ENCODE measurements around the gene CYTIP. TPM values are rescaled to one million over a fixed set of nuclear protein-coding genes. Genes with fewer than 3 reads are reported as not detected.
"Not testable (repeated sequence)": the region's sequence is repeated elsewhere in the genome, so short reads cannot be mapped to it uniquely, and the experiment has no call there.

The CYTIP gene
- polyA plus RNA-seq, 1 donor, result 20.4 TPM

- Histone ChIP-seq H3K27me3 (ENCODE audit: control insufficient read depth, insufficient read depth, low read length) (no peaks in the 10 kb centered on the region), H3K9me3 (ENCODE audit: control insufficient read depth, low read depth, low read length) (no peaks in the 10 kb centered on the region), H3K4me1 (ENCODE audit: control insufficient read depth, insufficient read depth, low read length) (peaks cover 3% of the 10 kb centered on the region), H3K4me3 (ENCODE audit: low read length) (no peak overlapping the region), H3K36me3 (ENCODE audit: control insufficient read depth, insufficient read depth, low read length) (peaks cover 4% of the 10 kb centered on the region), H3K27ac (ENCODE audit: low read length) (no peak overlapping the region)
- no CpG with 5 or more reads among the region's 4 CpGs for WGBS (ENCODE audit: insufficient coverage, low lambda C conversion rate)
- DNase-seq, result peak in 1 of 2 donors; percentile 23
Measured at GRCh38 chr2:157413326-157414035, 30.4 kb downstream of the CYTIP start.

GRCh38 chr2:157411624-157412336, 32.1 kb downstream of the CYTIP start:
- Histone ChIP-seq H3K9me3 (ENCODE audit: control insufficient read depth, low read depth, low read length) (no peaks in the 10 kb centered on the region), H3K27me3 (ENCODE audit: control insufficient read depth, insufficient read depth, low read length) (no peaks in the 10 kb centered on the region), H3K4me3 (ENCODE audit: low read length) (no peak overlapping the region), H3K27ac (ENCODE audit: low read length) (no peak overlapping the region), H3K4me1 (ENCODE audit: control insufficient read depth, insufficient read depth, low read length) (no peaks in the 10 kb centered on the region), H3K36me3 (ENCODE audit: control insufficient read depth, insufficient read depth, low read length) (peaks cover 4% of the 10 kb centered on the region)
- DNase-seq, result no peak
- WGBS (ENCODE audit: insufficient coverage, low lambda C conversion rate), result 100% methylated on average over 1 of the region's 3 CpGs

GRCh38 chr2:157405398-157405797, 38.5 kb downstream of the CYTIP start:
- H3K36me3 ChIP-seq (ENCODE audit: control insufficient read depth, insufficient read depth, low read length); H3K4me1 ChIP-seq (ENCODE audit: control insufficient read depth, insufficient read depth, low read length); DNase-seq; H3K27me3 ChIP-seq (ENCODE audit: control insufficient read depth, insufficient read depth, low read length); H3K27ac ChIP-seq (ENCODE audit: low read length); H3K9me3 ChIP-seq (ENCODE audit: control insufficient read depth, low read depth, low read length); H3K4me3 ChIP-seq (ENCODE audit: low read length): not testable (repeated sequence)

DNA sequence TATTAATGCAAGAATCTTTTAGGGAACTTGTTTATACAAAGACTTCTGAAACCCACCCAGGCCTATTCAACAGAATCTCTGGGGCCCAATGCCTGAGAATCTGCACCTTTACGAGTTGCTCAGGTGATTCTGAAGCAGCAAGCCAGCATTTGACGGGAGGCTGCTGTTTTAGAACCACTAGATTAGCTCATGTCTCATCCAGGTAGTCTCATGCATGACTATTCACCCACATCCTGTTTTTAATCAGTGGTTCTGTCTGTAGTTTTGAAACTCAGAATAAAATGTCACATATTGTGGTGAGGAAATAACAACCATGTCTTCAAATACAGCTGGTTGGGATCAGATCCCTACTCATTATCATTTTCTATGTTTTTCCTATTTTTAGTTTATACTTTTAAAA, 39.5 kb downstream of the CYTIP start:
- H3K27ac ChIP-seq (ENCODE audit: low read length), result no peak overlapping the region
- no peaks in the 10 kb centered on the region for H3K27me3 ChIP-seq (ENCODE audit: control insufficient read depth, insufficient read depth, low read length)
- H3K36me3 ChIP-seq (ENCODE audit: control insufficient read depth, insufficient read depth, low read length), result no peaks in the 10 kb centered on the region
- no peak overlapping the region for H3K4me3 ChIP-seq (ENCODE audit: low read length)
- WGBS (ENCODE audit: insufficient coverage, low lambda C conversion rate), result no CpG with 5 or more reads among the region's 2 CpGs
- peak in 1 of 2 donors; percentile 30 for DNase-seq
- H3K9me3 ChIP-seq (ENCODE audit: control insufficient read depth, low read depth, low read length), result no peaks in the 10 kb centered on the region
- no peaks in the 10 kb centered on the region for H3K4me1 ChIP-seq (ENCODE audit: control insufficient read depth, insufficient read depth, low read length)

DNA sequence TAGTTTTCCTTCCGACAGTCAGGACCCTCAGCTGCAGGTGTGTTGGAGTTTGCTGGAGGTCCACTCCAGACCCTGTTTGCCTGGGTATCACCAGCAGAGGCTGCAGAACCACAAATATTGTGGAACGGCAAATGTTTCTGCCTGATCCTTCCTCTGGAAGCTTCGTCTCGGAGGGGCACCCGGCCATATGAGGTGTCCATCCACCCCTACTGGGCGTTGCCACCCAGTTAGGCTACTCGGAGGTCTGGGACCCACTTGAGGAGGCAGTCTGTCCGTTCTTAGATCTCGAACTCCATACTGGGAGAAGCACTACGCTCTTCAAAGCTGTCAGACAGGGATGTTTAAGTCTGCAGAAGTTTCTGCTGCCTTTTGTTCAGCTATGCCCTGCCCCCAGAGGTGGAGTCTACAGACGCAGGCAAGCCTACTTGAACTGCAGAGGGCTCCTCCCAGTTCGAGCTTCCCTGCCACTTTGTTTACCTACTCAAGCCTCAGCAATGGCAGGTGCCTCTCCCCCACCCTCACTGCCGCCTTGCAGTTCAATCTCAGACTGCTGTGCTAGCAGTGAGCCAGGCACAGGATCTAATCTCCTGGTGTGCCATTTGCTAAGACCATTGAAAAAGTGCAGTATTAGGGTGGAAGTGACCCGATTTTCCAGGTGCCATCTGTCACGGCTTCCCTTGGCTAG, 40.9 kb downstream of the CYTIP start:
- H3K36me3 ChIP-seq (ENCODE audit: control insufficient read depth, insufficient read depth, low read length); H3K27me3 ChIP-seq (ENCODE audit: control insufficient read depth, insufficient read depth, low read length); DNase-seq; H3K9me3 ChIP-seq (ENCODE audit: control insufficient read depth, low read depth, low read length); H3K27ac ChIP-seq (ENCODE audit: low read length); H3K4me3 ChIP-seq (ENCODE audit: low read length); H3K4me1 ChIP-seq (ENCODE audit: control insufficient read depth, insufficient read depth, low read length): not testable (repeated sequence)
- no CpG with 5 or more reads among the region's 15 CpGs for WGBS (ENCODE audit: insufficient coverage, low lambda C conversion rate)

- H3K27me3 ChIP-seq (ENCODE audit: control insufficient read depth, insufficient read depth, low read length), result no peaks in the 10 kb centered on the region
- peak overlapping the region; percentile 66 for H3K27ac ChIP-seq (ENCODE audit: low read length)
- peak; percentile 58 to 87 for DNase-seq
- H3K9me3 ChIP-seq (ENCODE audit: control insufficient read depth, low read depth, low read length), result no peaks in the 10 kb centered on the region
- no peaks in the 10 kb centered on the region for H3K36me3 ChIP-seq (ENCODE audit: control insufficient read depth, insufficient read depth, low read length)
- 17% methylated on average over 2 of the region's 3 CpGs for WGBS (ENCODE audit: insufficient coverage, low lambda C conversion rate)
- no peak overlapping the region for H3K4me3 ChIP-seq (ENCODE audit: low read length)
- H3K4me1 ChIP-seq (ENCODE audit: control insufficient read depth, insufficient read depth, low read length), result peaks cover 10% of the 10 kb centered on the region
Measured at GRCh38 chr2:157395811-157396210, 48.1 kb downstream of the CYTIP start.

DNA sequence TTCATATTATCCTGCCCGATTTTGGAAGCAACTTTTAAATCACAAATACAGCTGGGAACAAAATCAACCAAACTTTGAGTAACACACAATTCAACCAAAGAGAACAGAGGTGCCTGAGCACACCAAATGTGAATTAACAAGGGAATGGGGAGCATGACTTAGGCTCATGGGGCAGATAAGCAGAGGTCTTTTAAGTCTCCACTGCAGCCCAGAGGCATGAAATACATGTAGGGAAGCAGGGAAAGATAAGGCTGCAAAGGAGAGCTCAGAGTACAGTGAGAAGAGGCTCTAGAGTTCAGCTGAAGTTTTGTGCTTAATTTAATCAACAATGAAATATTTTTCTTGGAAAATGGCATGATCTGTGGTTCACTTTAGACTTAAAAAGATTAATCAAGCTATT, 49.0 kb downstream of the CYTIP start:
- H3K4me1 ChIP-seq (ENCODE audit: control insufficient read depth, insufficient read depth, low read length), result peaks cover 10% of the 10 kb centered on the region
- H3K36me3 ChIP-seq (ENCODE audit: control insufficient read depth, insufficient read depth, low read length), result no peaks in the 10 kb centered on the region
- no peaks in the 10 kb centered on the region for H3K27me3 ChIP-seq (ENCODE audit: control insufficient read depth, insufficient read depth, low read length)
- DNase-seq, result peak; percentile 10 to 55
- no peak overlapping the region for H3K4me3 ChIP-seq (ENCODE audit: low read length)
- H3K9me3 ChIP-seq (ENCODE audit: control insufficient read depth, low read depth, low read length), result no peaks in the 10 kb centered on the region
- H3K27ac ChIP-seq (ENCODE audit: low read length), result peak overlapping the region; percentile 66
- WGBS (ENCODE audit: insufficient coverage, low lambda C conversion rate), result no CpG with 5 or more reads among the region's 1 CpG

DNA sequence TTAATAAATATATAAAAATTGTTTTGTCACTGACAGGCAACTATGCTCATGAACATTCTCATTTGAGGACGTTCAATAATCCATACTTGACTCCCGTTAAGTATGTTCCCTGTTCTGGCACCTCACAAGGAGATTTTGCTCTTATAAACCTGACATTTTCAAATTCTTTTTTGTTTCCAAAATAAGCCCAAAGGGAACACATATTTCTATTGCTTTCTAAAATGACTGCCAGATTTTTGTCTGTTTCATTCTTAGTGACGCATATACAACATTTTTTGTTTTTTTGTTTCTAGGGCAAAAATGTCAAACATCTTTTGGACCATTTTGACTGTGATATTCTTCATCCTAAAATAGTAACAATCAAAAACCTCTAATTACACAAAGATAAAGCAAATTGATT, 50.5 kb downstream of the CYTIP start:
- Histone ChIP-seq H3K27ac (ENCODE audit: low read length) (no peak overlapping the region), H3K27me3 (ENCODE audit: control insufficient read depth, insufficient read depth, low read length) (no peaks in the 10 kb centered on the region), H3K36me3 (ENCODE audit: control insufficient read depth, insufficient read depth, low read length) (no peaks in the 10 kb centered on the region), H3K4me1 (ENCODE audit: control insufficient read depth, insufficient read depth, low read length) (peaks cover 10% of the 10 kb centered on the region), H3K9me3 (ENCODE audit: control insufficient read depth, low read depth, low read length) (no peaks in the 10 kb centered on the region), H3K4me3 (ENCODE audit: low read length) (no peak overlapping the region)
- DNase-seq, result no peak
- 90% methylated on average over 3 of the region's 3 CpGs for WGBS (ENCODE audit: insufficient coverage, low lambda C conversion rate)

DNA sequence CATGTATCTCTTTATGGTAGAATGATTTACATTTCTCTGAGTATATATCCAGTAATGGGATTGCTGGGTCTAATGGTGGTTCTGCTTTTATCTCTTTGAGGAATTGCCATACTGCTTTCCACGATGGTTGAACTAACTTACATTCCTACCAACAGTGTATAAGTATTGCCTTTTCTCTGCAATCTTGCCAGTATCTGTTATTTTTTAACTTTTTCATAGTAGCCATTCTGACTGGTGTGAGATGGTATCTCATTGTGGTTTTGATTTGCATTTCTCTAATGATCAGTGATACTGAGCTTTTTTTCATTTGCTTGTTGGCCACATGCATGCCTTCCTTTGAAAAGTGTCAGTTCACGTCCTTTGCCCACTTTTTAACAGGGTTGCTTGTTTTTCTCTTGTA, 55.1 kb downstream of the CYTIP start:
- WGBS (ENCODE audit: insufficient coverage, low lambda C conversion rate), result no CpG with 5 or more reads among the region's 2 CpGs
- no peak for DNase-seq
- H3K36me3 ChIP-seq (ENCODE audit: control insufficient read depth, insufficient read depth, low read length), result no peaks in the 10 kb centered on the region
- H3K27ac ChIP-seq (ENCODE audit: low read length), result no peak overlapping the region
- no peaks in the 10 kb centered on the region for H3K27me3 ChIP-seq (ENCODE audit: control insufficient read depth, insufficient read depth, low read length)
- H3K4me1 ChIP-seq (ENCODE audit: control insufficient read depth, insufficient read depth, low read length), result no peaks in the 10 kb centered on the region
- no peaks in the 10 kb centered on the region for H3K9me3 ChIP-seq (ENCODE audit: control insufficient read depth, low read depth, low read length)
- no peak overlapping the region for H3K4me3 ChIP-seq (ENCODE audit: low read length)

GRCh38 chr2:157386747-157387146, 57.1 kb downstream of the CYTIP start:
- WGBS (ENCODE audit: insufficient coverage, low lambda C conversion rate), result no CpG with 5 or more reads among the region's 1 CpG
- H3K27me3 ChIP-seq (ENCODE audit: control insufficient read depth, insufficient read depth, low read length), result no peaks in the 10 kb centered on the region

More at GRCh38 chr2:157386747-157387146, 57.1 kb downstream of the CYTIP start:
- no peaks in the 10 kb centered on the region for H3K36me3 ChIP-seq (ENCODE audit: control insufficient read depth, insufficient read depth, low read length)
- no peaks in the 10 kb centered on the region for H3K9me3 ChIP-seq (ENCODE audit: control insufficient read depth, low read depth, low read length)
- no peak for DNase-seq
- no peak overlapping the region for H3K4me3 ChIP-seq (ENCODE audit: low read length)
- H3K4me1 ChIP-seq (ENCODE audit: control insufficient read depth, insufficient read depth, low read length), result no peaks in the 10 kb centered on the region
- H3K27ac ChIP-seq (ENCODE audit: low read length), result no peak overlapping the region

Data from large intestine (tissue), 3 donors.